Neural crest cell (in vitro differentiated cells): Measurements from ENCODE around the gene CFHR3. TPM values are rescaled to one million over a fixed set of nuclear protein-coding genes. Genes with fewer than 3 reads are reported as not detected.
A peak's percentile ranks its signal among the peaks of the same experiment; 100 is the strongest.
"Not testable (repeated sequence)": the region's sequence is repeated elsewhere in the genome, so short reads cannot be mapped to it uniquely, and the experiment has no call there.

ENCODE experiments used
- DNase-seq: peaks from one replicate; pipeline ENCODE4 v3.0.0; 2021; ENCODE audit warnings: low read depth, mixed read lengths, low spot score
- H3K27ac Mint-ChIP-seq: one replicate; pipeline ENCODE4 v1.8.0; 2021; ENCODE audit warnings: mild to moderate bottlenecking, mixed read lengths; ENCODE audit not compliant: unreplicated experiment
- H3K27me3 Mint-ChIP-seq: 2 replicates; pipeline ENCODE4 v1.8.0; 2021; ENCODE audit warnings: low read depth, mild to moderate bottlenecking, mixed read lengths
- H3K36me3 Mint-ChIP-seq: 2 replicates; pipeline ENCODE4 v1.8.0; 2021; ENCODE audit warnings: low read depth, mild to moderate bottlenecking, mixed read lengths
- H3K4me1 Mint-ChIP-seq: 2 replicates; pipeline ENCODE4 v1.8.0; 2021; ENCODE audit warnings: mixed read lengths
- H3K4me3 Mint-ChIP-seq: one replicate; pipeline ENCODE4 v1.8.0; 2021; ENCODE audit warnings: mild to moderate bottlenecking, mixed read lengths
- H3K9me3 Mint-ChIP-seq: 2 replicates; pipeline ENCODE4 v1.8.0; 2021; ENCODE audit warnings: mixed read lengths
- CTCF ChIP-seq: fragments of 200-600 bp; sonication (generic); conservative IDR thresholded peaks from 2 replicates; pipeline ENCODE4 v1.5.0; 2021; ENCODE audit warnings: antibody characterized with exemption, mild to moderate bottlenecking
- total RNA-seq: library from RNA; stranded (reverse); gene quantifications from 2 replicates; pipeline ENCODE4 v1.2.1, GENCODE V29; 2021

The CFHR3 gene
- total RNA-seq, 1 donor from 2014 or later = 0.86 TPM

GRCh38 chr1:196738730-196739129 is 35.9 kb upstream of the CFHR3 start:
- DNase-seq = no peak
- Mint-ChIP-seq H3K27me3 (no peaks in the 10 kb centered on the region), H3K9me3 (peaks cover 15% of the 10 kb centered on the region), H3K4me3 (no peak overlapping the region), H3K36me3 (peaks cover 5% of the 10 kb centered on the region), H3K4me1 (peaks cover 8% of the 10 kb centered on the region), H3K27ac (no peak overlapping the region)
- TF ChIP-seq CTCF = no peak

- H3K27me3 Mint-ChIP-seq, DNase-seq: not testable (repeated sequence)
Observed at GRCh38 chr1:196743244-196743643, 31.4 kb upstream of the CFHR3 start.

GRCh38 chr1:196765019-196765740 is 9.5 kb upstream of the CFHR3 start:
- not testable (repeated sequence) for H3K4me1 Mint-ChIP-seq

More at GRCh38 chr1:196743244-196743643, 31.4 kb upstream of the CFHR3 start:
- not testable (repeated sequence) for H3K27ac Mint-ChIP-seq, H3K36me3 Mint-ChIP-seq, H3K4me3 Mint-ChIP-seq, H3K4me1 Mint-ChIP-seq
- H3K9me3 Mint-ChIP-seq = peaks cover 11% of the 10 kb centered on the region
- TF ChIP-seq CTCF = peak; percentile 68

GRCh38 chr1:196769823-196770222 is 4.8 kb upstream of the CFHR3 start:
- not testable (repeated sequence) for H3K4me3 Mint-ChIP-seq, H3K36me3 Mint-ChIP-seq, H3K4me1 Mint-ChIP-seq, H3K27ac Mint-ChIP-seq, H3K27me3 Mint-ChIP-seq, DNase-seq, H3K9me3 Mint-ChIP-seq

More at GRCh38 chr1:196765019-196765740, 9.5 kb upstream of the CFHR3 start:
- H3K9me3 Mint-ChIP-seq, H3K4me3 Mint-ChIP-seq, DNase-seq, H3K36me3 Mint-ChIP-seq, H3K27ac Mint-ChIP-seq, H3K27me3 Mint-ChIP-seq: not testable (repeated sequence)

- no peak for TF ChIP-seq CTCF
- Mint-ChIP-seq H3K27me3 (no peaks in the 10 kb centered on the region), H3K4me1 (no peaks in the 10 kb centered on the region), H3K27ac (no peak overlapping the region), H3K9me3 (no peaks in the 10 kb centered on the region), H3K4me3 (no peak overlapping the region), H3K36me3 (no peaks in the 10 kb centered on the region)
- DNase-seq = no peak
Observed at GRCh38 chr1:196773713-196774112, 927 bp upstream of the CFHR3 start.

- Mint-ChIP-seq H3K4me3 (no peak overlapping the region), H3K4me1 (no peaks in the 10 kb centered on the region), H3K27me3 (no peaks in the 10 kb centered on the region), H3K36me3 (no peaks in the 10 kb centered on the region), H3K27ac (no peak overlapping the region), H3K9me3 (no peaks in the 10 kb centered on the region)
- no peak for DNase-seq
- TF ChIP-seq CTCF = no peak
Observed at GRCh38 chr1:196774175-196774574, 465 bp upstream of the CFHR3 start.
